Fibroblast of lung (primary cell): ENCODE measurements around the gene XYLT1.

ENCODE experiments used
- EZH2 ChIP-seq: IDR thresholded peaks from 2 replicates; pipeline ENCODE4 v1.5.1; 2012; ENCODE audit warnings: low read length, control low read depth, mild to moderate bottlenecking; ENCODE audit errors: missing control alignments
- TF ChIP-seq, protein P1 (sequence below), 2 donors: IDR thresholded peaks in 1 of 2; conservative IDR thresholded peaks in 1 of 2; 1 replicate in 1 of 2; 2 replicates in 1 of 2; pipeline ENCODE4 v1.5.1; 2011 to 2012; ENCODE audit warnings: low read length in 2 of 2, control low read depth in 1 of 2, inconsistent platforms in 1 of 2, low read depth in 1 of 2, mild to moderate bottlenecking in 1 of 2

DNA sequence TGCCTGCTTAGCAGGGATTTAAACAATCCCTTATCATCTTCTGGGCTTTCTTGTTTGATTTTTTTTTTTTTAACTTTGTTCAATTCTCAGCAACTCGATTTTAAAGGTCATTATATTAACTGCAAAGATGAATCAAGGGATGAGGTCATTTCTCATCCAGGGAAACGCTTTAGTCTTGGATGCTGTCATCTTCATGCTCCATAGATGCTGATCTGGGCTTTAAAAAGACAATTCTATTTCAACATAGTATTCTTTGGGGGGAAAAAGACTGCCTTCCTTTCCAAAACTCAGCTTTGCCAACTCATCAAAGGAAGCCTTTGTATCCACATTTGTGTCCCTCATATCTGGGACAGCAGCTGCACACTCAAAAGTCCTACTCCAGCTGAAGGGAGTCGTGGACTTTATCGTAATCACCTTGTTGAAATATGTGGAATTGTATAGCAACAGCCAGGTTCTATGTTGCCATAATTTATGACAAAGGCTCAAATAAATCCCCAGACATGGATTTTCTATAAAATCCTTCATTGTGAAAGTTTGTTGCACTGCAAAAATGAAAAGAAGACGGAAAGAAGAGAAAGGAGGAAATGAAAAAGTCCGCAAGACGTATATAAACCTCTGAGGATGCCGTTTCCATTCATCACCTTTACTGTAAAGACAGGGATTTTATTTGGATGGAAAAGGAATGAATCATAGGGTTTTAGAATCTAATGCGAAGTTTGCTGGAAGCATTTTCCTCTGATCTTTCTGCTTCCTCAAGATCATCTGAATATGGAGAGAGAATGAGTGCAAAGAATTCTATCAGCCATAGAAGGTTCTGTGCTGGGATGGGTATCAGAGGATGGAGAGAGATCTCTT lies 48.6 kb upstream of the XYLT1 start:
- TF ChIP-seq, protein P1, sequence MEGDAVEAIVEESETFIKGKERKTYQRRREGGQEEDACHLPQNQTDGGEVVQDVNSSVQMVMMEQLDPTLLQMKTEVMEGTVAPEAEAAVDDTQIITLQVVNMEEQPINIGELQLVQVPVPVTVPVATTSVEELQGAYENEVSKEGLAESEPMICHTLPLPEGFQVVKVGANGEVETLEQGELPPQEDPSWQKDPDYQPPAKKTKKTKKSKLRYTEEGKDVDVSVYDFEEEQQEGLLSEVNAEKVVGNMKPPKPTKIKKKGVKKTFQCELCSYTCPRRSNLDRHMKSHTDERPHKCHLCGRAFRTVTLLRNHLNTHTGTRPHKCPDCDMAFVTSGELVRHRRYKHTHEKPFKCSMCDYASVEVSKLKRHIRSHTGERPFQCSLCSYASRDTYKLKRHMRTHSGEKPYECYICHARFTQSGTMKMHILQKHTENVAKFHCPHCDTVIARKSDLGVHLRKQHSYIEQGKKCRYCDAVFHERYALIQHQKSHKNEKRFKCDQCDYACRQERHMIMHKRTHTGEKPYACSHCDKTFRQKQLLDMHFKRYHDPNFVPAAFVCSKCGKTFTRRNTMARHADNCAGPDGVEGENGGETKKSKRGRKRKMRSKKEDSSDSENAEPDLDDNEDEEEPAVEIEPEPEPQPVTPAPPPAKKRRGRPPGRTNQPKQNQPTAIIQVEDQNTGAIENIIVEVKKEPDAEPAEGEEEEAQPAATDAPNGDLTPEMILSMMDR (conservative IDR thresholded peaks at IDR 0.05 in 1 of 2, IDR thresholded peaks at IDR 0.05 in 1 of 2; ENCODE audit: low read depth in 1 of 2, low read length in 2 of 2), result no peak
- no peak for TF ChIP-seq EZH2
